GM23338 (cell line): Measurements from ENCODE around the gene C16orf95. TPM values are rescaled to one million over a fixed set of nuclear protein-coding genes. Genes with fewer than 3 reads are reported as not detected.

Experiments
- ATAC-seq: fragments of 200-7000 bp; cut with Tn5 transposase; 3 replicates; pipeline ENCODE4 v1.9.1; 2020
- DNase-seq: peaks from one replicate; pipeline ENCODE4 v3.0.0-alpha.2; 2015; ENCODE audit warnings: low spot score
- H2AFZ ChIP-seq: fragments of 200-600 bp; sonication (generic); 2 replicates; pipeline ENCODE4 v1.8.0; 2016; ENCODE audit warnings: antibody characterized with exemption, mild to moderate bottlenecking, moderate library complexity
- H3F3A ChIP-seq: fragments of 200-600 bp; sonication (generic); replicated peaks from 2 replicates; pipeline ENCODE4 v1.8.0; 2017; ENCODE audit warnings: antibody characterized with exemption, mixed run types, low read depth
- H3K27ac ChIP-seq: fragments of 200-600 bp; sonication (generic); 2 replicates; pipeline ENCODE4 v1.6.1; 2016; ENCODE audit warnings: low read depth
- H3K27me3 ChIP-seq: fragments of 200-600 bp; sonication (generic); 2 replicates; pipeline ENCODE4 v1.8.0; 2016; ENCODE audit warnings: mild to moderate bottlenecking, mixed run types, moderate library complexity; ENCODE audit not compliant: insufficient read depth
- H3K36me3 ChIP-seq: fragments of 200-600 bp; sonication (generic); 2 replicates; pipeline ENCODE4 v1.8.0; 2016; ENCODE audit warnings: mild to moderate bottlenecking; ENCODE audit not compliant: insufficient read depth
- H3K4me1 ChIP-seq: fragments of 200-600 bp; sonication (generic); 2 replicates; pipeline ENCODE4 v1.8.0; 2016; ENCODE audit warnings: mild to moderate bottlenecking, moderate library complexity; ENCODE audit not compliant: insufficient read depth
- H3K4me2 ChIP-seq: fragments of 200-600 bp; sonication (generic); 2 replicates; pipeline ENCODE4 v1.7.1; 2017; ENCODE audit warnings: mixed run types
- H3K4me3 ChIP-seq: fragments of 200-600 bp; sonication (generic); 2 replicates; pipeline ENCODE4 v1.6.1; 2016; ENCODE audit warnings: mixed run types
- H3K79me2 ChIP-seq: fragments of 200-600 bp; sonication (generic); replicated peaks from 2 replicates; pipeline ENCODE4 v1.8.0; 2017; ENCODE audit warnings: mild to moderate bottlenecking; ENCODE audit not compliant: insufficient read depth
- H3K9me2 ChIP-seq: fragments of 200-600 bp; sonication (generic); 2 replicates; pipeline ENCODE4 v1.8.0; 2017; ENCODE audit not compliant: insufficient read depth
- H4K20me1 ChIP-seq: fragments of 200-600 bp; sonication (generic); replicated peaks from 2 replicates; pipeline ENCODE4 v1.8.0; 2017; ENCODE audit warnings: mild to moderate bottlenecking; ENCODE audit not compliant: insufficient read depth
- H3K27ac Mint-ChIP-seq: 2 replicates; pipeline ENCODE4 v1.8.0; 2020; ENCODE audit warnings: inconsistent platforms, mild to moderate bottlenecking, moderate library complexity, mixed read lengths
- H3K27me3 Mint-ChIP-seq: 3 replicates; pipeline ENCODE4 v1.8.0; 2022; ENCODE audit warnings: low read depth, mild to moderate bottlenecking, moderate library complexity, mixed read lengths, inconsistent platforms; ENCODE audit not compliant: insufficient read depth, poor library complexity
- H3K36me3 Mint-ChIP-seq: 3 replicates; pipeline ENCODE4 v1.8.0; 2021; ENCODE audit warnings: low read depth, mild to moderate bottlenecking, inconsistent platforms, moderate library complexity, mixed read lengths
- H3K4me1 Mint-ChIP-seq: 3 replicates; pipeline ENCODE4 v1.8.0; 2020; ENCODE audit warnings: mild to moderate bottlenecking, inconsistent platforms, mixed read lengths
- H3K4me3 Mint-ChIP-seq: 3 replicates; pipeline ENCODE4 v1.8.0; 2021; ENCODE audit warnings: moderate library complexity, mild to moderate bottlenecking, inconsistent platforms, mixed read lengths
- H3K9me3 Mint-ChIP-seq: 3 replicates; pipeline ENCODE4 v1.8.0; 2020; ENCODE audit warnings: moderate library complexity, mild to moderate bottlenecking, inconsistent platforms, mixed read lengths
- CREB1 ChIP-seq: fragments of 250-450 bp; sonication (Bioruptor Pico); IDR thresholded peaks from 2 replicates; pipeline ENCODE4 v1.5.0; 2020; ENCODE audit warnings: low read depth, mild to moderate bottlenecking, moderate library complexity
- ETS1 ChIP-seq: IDR thresholded peaks from 2 replicates; pipeline ENCODE4 v1.6.1; 2016; ENCODE audit warnings: antibody characterized with exemption
- EZH2 ChIP-seq: fragments of 200-600 bp; sonication (generic); IDR thresholded peaks from one replicate; pipeline ENCODE4 v1.8.0; 2017; ENCODE audit warnings: antibody characterized with exemption, mild to moderate bottlenecking, low read depth; ENCODE audit not compliant: unreplicated experiment
- EZH2phosphoT487 ChIP-seq: fragments of 200-600 bp; sonication (generic); IDR thresholded peaks from one replicate; pipeline ENCODE4 v1.8.1; 2018; ENCODE audit warnings: antibody characterized with exemption; ENCODE audit not compliant: unreplicated experiment
- JUNB ChIP-seq: IDR thresholded peaks from one replicate; pipeline ENCODE4 v1.6.1; 2016; ENCODE audit warnings: antibody characterized with exemption; ENCODE audit not compliant: unreplicated experiment
- NANOG ChIP-seq: IDR thresholded peaks from 2 replicates; pipeline ENCODE4 v1.6.1; 2016; ENCODE audit warnings: antibody characterized with exemption, borderline replicate concordance
- POLR2AphosphoS5 ChIP-seq: IDR thresholded peaks from 2 replicates; pipeline ENCODE4 v1.6.1; 2016; ENCODE audit warnings: antibody characterized with exemption, low read depth
- REST ChIP-seq: IDR thresholded peaks from one replicate; pipeline ENCODE4 v1.6.1; 2018; ENCODE audit warnings: antibody characterized with exemption; ENCODE audit not compliant: unreplicated experiment
- STAT1 ChIP-seq: IDR thresholded peaks from one replicate; pipeline ENCODE4 v1.6.1; 2016; ENCODE audit warnings: antibody characterized with exemption; ENCODE audit not compliant: unreplicated experiment
- ZNF114 ChIP-seq: fragments of 250-450 bp; sonication (Bioruptor Pico); IDR thresholded peaks from 2 replicates; pipeline ENCODE4 v1.5.0; 2020; ENCODE audit warnings: mild to moderate bottlenecking, moderate library complexity
- ZNF331 ChIP-seq: fragments of 250-450 bp; sonication (Bioruptor Pico); IDR thresholded peaks from 2 replicates; pipeline ENCODE4 v1.5.0; 2020; ENCODE audit warnings: low read depth, mild to moderate bottlenecking, moderate library complexity
- polyA plus RNA-seq: library from polyadenylated mRNA; unstranded; fragments of >200 nt; fragmentation: Nextera tagmentation; extraction: Ambion mirVana; gene quantifications from 2 replicates; pipeline ENCODE4 v1.2.1, GENCODE V29; 2016
- total RNA-seq: library from RNA; depleted of rRNA; stranded (reverse); fragments of >200 nt; shearing (Covaris generic); gene quantifications from 2 replicates; pipeline ENCODE4 v1.2.3, GENCODE V29; 2014
- TF ChIP-seq, protein P1 (sequence below), 2 experiments: fragments of 200-600 bp in 1 of 2; sonication (generic) in 1 of 2; conservative IDR thresholded peaks; 2 replicates each; pipeline versions ENCODE4 v1.5.1 to v1.6.1; 2016 to 2017; ENCODE audit warnings: antibody characterized with exemption in 2 of 2, low read depth in 2 of 2, mild to moderate bottlenecking in 2 of 2, moderate library complexity in 1 of 2
- TF ChIP-seq, protein P2 (sequence below): fragments of 250-450 bp; sonication (Bioruptor Pico); IDR thresholded peaks from 2 replicates; pipeline ENCODE4 v1.5.0; 2020; ENCODE audit warnings: mild to moderate bottlenecking, moderate library complexity

The C16orf95 gene
- total and polyA plus RNA-seq, 2 experiments from 2014 or later, result 1.2 to 3.9 TPM

- no peaks in the 10 kb centered on the region for H3K36me3 ChIP-seq
- peaks cover 8% of the 10 kb centered on the region; the same call in 1 of the 2 replicates for H3K4me1 ChIP-seq
- H2AFZ ChIP-seq, result no peak overlapping the region
- peaks cover 2% of the 10 kb centered on the region for H3F3A ChIP-seq
- Mint-ChIP-seq H3K9me3 (peaks cover 5% of the 10 kb centered on the region), H3K27me3 (peaks cover 10% of the 10 kb centered on the region), H3K4me1 (peaks cover 6% of the 10 kb centered on the region), H3K27ac (no peak overlapping the region), H3K36me3 (peaks cover 4% of the 10 kb centered on the region; the same call in 1 of the 3 replicates), H3K4me3 (no peak overlapping the region)
- no peak overlapping the region for H3K27ac ChIP-seq
- H4K20me1 ChIP-seq, result no peaks in the 10 kb centered on the region
- no peaks in the 10 kb centered on the region for H3K27me3 ChIP-seq
- H3K79me2 ChIP-seq, result peaks cover 13% of the 10 kb centered on the region
- no peak for TF ChIP-seq JUNB
- TF ChIP-seq NANOG, result no peak
- no peak for TF ChIP-seq EZH2
- TF ChIP-seq, protein P1, sequence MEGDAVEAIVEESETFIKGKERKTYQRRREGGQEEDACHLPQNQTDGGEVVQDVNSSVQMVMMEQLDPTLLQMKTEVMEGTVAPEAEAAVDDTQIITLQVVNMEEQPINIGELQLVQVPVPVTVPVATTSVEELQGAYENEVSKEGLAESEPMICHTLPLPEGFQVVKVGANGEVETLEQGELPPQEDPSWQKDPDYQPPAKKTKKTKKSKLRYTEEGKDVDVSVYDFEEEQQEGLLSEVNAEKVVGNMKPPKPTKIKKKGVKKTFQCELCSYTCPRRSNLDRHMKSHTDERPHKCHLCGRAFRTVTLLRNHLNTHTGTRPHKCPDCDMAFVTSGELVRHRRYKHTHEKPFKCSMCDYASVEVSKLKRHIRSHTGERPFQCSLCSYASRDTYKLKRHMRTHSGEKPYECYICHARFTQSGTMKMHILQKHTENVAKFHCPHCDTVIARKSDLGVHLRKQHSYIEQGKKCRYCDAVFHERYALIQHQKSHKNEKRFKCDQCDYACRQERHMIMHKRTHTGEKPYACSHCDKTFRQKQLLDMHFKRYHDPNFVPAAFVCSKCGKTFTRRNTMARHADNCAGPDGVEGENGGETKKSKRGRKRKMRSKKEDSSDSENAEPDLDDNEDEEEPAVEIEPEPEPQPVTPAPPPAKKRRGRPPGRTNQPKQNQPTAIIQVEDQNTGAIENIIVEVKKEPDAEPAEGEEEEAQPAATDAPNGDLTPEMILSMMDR (conservative IDR thresholded peaks at IDR 0.05; ENCODE audit: low read depth in 2 of 2), result no peak
- TF ChIP-seq REST, result no peak
- TF ChIP-seq ETS1, result no peak
- no peak for TF ChIP-seq POLR2AphosphoS5
- no peak for TF ChIP-seq CREB1 (CRISPR knock-in tag)
- TF ChIP-seq ZNF114, result no peak
- no peak for TF ChIP-seq STAT1
- TF ChIP-seq, protein P2, sequence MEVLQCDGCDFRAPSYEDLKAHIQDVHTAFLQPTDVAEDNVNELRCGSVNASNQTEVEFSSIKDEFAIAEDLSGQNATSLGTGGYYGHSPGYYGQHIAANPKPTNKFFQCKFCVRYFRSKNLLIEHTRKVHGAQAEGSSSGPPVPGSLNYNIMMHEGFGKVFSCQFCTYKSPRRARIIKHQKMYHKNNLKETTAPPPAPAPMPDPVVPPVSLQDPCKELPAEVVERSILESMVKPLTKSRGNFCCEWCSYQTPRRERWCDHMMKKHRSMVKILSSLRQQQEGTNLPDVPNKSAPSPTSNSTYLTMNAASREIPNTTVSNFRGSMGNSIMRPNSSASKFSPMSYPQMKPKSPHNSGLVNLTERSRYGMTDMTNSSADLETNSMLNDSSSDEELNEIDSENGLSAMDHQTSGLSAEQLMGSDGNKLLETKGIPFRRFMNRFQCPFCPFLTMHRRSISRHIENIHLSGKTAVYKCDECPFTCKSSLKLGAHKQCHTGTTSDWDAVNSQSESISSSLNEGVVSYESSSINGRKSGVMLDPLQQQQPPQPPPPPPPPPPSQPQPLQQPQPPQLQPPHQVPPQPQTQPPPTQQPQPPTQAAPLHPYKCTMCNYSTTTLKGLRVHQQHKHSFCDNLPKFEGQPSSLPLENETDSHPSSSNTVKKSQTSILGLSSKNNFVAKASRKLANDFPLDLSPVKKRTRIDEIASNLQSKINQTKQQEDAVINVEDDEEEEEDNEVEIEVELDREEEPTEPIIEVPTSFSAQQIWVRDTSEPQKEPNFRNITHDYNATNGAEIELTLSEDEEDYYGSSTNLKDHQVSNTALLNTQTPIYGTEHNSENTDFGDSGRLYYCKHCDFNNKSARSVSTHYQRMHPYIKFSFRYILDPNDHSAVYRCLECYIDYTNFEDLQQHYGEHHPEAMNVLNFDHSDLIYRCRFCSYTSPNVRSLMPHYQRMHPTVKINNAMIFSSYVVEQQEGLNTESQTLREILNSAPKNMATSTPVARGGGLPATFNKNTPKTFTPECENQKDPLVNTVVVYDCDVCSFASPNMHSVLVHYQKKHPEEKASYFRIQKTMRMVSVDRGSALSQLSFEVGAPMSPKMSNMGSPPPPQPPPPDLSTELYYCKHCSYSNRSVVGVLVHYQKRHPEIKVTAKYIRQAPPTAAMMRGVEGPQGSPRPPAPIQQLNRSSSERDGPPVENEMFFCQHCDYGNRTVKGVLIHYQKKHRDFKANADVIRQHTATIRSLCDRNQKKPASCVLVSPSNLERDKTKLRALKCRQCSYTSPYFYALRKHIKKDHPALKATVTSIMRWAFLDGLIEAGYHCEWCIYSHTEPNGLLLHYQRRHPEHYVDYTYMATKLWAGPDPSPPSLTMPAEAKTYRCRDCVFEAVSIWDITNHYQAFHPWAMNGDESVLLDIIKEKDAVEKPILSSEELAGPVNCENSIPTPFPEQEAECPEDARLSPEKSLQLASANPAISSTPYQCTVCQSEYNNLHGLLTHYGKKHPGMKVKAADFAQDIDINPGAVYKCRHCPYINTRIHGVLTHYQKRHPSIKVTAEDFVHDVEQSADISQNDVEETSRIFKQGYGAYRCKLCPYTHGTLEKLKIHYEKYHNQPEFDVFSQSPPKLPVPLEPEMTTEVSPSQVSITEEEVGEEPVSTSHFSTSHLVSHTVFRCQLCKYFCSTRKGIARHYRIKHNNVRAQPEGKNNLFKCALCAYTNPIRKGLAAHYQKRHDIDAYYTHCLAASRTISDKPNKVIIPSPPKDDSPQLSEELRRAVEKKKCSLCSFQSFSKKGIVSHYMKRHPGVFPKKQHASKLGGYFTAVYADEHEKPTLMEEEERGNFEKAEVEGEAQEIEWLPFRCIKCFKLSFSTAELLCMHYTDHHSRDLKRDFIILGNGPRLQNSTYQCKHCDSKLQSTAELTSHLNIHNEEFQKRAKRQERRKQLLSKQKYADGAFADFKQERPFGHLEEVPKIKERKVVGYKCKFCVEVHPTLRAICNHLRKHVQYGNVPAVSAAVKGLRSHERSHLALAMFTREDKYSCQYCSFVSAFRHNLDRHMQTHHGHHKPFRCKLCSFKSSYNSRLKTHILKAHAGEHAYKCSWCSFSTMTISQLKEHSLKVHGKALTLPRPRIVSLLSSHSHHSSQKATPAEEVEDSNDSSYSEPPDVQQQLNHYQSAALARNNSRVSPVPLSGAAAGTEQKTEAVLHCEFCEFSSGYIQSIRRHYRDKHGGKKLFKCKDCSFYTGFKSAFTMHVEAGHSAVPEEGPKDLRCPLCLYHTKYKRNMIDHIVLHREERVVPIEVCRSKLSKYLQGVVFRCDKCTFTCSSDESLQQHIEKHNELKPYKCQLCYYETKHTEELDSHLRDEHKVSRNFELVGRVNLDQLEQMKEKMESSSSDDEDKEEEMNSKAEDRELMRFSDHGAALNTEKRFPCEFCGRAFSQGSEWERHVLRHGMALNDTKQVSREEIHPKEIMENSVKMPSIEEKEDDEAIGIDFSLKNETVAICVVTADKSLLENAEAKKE (CRISPR knock-in tag), result no peak
- TF ChIP-seq EZH2phosphoT487, result no peak
- TF ChIP-seq ZNF331 (CRISPR knock-in tag), result no peak
- no peak overlapping the region for H3K4me3 ChIP-seq
- DNase-seq (no peak), ATAC-seq (no peak)
- H3K4me2 ChIP-seq, result no peak overlapping the region
- H3K9me2 ChIP-seq, result peaks cover 1% of the 10 kb centered on the region; the same call in 1 of the 2 replicates
These were observed 4.3 kb upstream of the C16orf95 start for GRCh38 chr16:87321336-87322107.
